Ramos (cell line): ENCODE results near the gene ERCC2.

Experiments used
- in situ Hi-C: fragments of 300-500 bp; cut with MboI; formaldehyde crosslinking; loops from one replicate; pipeline ENCODE4 v1.14.3; 2022; ENCODE audit warnings: low sequenced_read_pairs; ENCODE audit not compliant: unreplicated experiment

The ERCC2 gene

GRCh38 chr19:45402298-45403061, 32.1 kb upstream of the ERCC2 start:
- in situ Hi-C loops = no loop called here

- in situ Hi-C loops = no loop called here
Measured at GRCh38 chr19:45401815-45402214, 31.4 kb upstream of the ERCC2 start.

GRCh38 chr19:45400192-45400591, 29.8 kb upstream of the ERCC2 start:
- in situ Hi-C loops = no loop called here

- in situ Hi-C loops = no loop called here
Measured at GRCh38 chr19:45395821-45396617, 25.6 kb upstream of the ERCC2 start.

GRCh38 chr19:45391871-45392665, 21.7 kb upstream of the ERCC2 start:
- in situ Hi-C loops = no loop called here

GRCh38 chr19:45391346-45391745, 21.0 kb upstream of the ERCC2 start:
- in situ Hi-C loops = no loop called here

GRCh38 chr19:45385392-45386221, 15.2 kb upstream of the ERCC2 start:
- in situ Hi-C loops = no loop called here

- in situ Hi-C loops = no loop called here
Measured at GRCh38 chr19:45382426-45382825, 12.1 kb upstream of the ERCC2 start.

- in situ Hi-C loops = no loop called here
Measured at GRCh38 chr19:45380107-45380506, 9.7 kb upstream of the ERCC2 start.

- in situ Hi-C loops = no loop called here
Measured at GRCh38 chr19:45376045-45376724, 5.8 kb upstream of the ERCC2 start.

GRCh38 chr19:45368737-45369340, 1.5 kb downstream of the ERCC2 start:
- in situ Hi-C loops = no loop called here

- in situ Hi-C loops = no loop called here
Measured at GRCh38 chr19:45368127-45368526, 2.2 kb downstream of the ERCC2 start.

- in situ Hi-C loops = no loop called here
Measured at GRCh38 chr19:45364696-45365095, 5.7 kb downstream of the ERCC2 start.

GRCh38 chr19:45363861-45364459, 6.4 kb downstream of the ERCC2 start:
- in situ Hi-C loops = no loop called here

GRCh38 chr19:45362291-45362690, 8.1 kb downstream of the ERCC2 start:
- in situ Hi-C loops = no loop called here

GRCh38 chr19:45361608-45362007, 8.8 kb downstream of the ERCC2 start:
- in situ Hi-C loops = no loop called here

GRCh38 chr19:45358213-45358792, 12.1 kb downstream of the ERCC2 start:
- in situ Hi-C loops = no loop called here

- in situ Hi-C loops = no loop called here
Measured at GRCh38 chr19:45357445-45357783, 13.0 kb downstream of the ERCC2 start.
